Anterior cingulate cortex (tissue), 58 donors: ENCODE data around the gene CTSW.

Experiments
- DNase-seq, 58 donors: peaks; one replicate each; lab custom pipeline; 2025; lab: John Stamatoyannopoulos, UW

The CTSW gene

DNA sequence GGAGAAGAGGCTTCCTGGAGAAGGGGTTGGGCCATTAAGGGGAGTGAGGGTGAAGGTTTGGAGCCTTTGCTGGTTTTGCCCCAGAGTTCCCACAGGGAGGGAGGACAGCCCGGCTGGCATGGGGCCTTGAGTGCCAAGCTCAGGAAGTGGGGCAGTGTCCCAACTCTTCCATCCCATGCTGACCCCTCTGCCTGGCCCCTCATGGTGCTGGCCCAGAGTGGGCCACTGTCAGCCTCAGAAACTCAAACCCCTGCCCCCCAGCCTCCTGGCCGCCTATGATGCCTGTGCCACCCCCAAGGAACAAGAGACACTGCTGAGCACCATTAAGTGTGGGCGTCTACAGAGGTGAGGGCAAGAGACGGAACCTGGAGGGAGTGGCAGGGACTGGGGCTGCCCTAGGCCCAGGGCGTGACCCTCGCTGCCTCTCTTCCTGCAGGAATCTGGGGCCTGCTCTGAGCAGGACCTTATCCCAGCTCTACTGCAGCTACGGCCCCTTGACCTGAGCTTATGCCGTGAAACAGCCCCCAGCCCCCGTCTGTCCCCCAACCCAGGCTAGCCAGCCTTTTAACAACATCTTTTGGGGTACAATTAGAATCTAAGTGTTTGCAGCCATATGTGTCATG is 14.0 kb upstream of the CTSW start:
- no peak for DNase-seq

DNA sequence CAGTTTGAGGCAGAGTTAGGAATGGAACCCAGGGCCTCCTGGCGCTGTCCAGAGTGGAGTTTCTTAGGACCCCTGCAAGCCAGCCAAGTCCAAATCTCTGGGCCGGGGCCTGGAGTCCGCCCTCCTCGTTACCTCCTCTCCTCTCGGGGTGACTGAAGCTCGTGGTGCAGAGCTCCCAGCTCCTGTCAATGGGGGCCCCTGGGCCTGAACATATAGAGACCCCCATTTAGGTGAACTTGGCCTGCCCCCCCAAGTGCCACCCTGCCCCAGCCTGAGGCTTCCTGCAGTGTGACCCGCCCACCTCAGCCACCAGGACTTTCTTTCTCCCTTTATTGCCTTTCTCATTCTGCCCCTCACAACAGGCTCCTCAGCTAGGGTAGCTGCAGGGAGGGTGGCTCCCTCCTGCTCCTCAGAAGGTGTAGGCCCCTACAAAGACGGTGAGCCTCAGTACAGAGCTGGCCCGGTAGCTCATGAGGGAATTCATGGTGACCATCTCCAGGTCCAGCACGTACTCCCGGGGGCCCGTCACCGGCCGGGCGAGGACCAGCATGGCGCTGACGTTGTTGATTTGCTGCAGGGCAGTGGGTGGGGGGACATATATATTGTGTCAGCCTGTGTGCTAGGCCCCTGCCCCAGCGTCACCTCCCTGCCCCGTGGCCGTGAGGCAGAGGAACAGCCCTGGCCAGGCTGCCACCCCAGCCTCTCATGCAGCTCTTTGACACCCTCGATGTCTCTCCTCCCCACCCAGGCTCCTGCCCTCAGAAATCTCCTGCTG is 12.9 kb upstream of the CTSW start:
- DNase-seq = no peak

DNA sequence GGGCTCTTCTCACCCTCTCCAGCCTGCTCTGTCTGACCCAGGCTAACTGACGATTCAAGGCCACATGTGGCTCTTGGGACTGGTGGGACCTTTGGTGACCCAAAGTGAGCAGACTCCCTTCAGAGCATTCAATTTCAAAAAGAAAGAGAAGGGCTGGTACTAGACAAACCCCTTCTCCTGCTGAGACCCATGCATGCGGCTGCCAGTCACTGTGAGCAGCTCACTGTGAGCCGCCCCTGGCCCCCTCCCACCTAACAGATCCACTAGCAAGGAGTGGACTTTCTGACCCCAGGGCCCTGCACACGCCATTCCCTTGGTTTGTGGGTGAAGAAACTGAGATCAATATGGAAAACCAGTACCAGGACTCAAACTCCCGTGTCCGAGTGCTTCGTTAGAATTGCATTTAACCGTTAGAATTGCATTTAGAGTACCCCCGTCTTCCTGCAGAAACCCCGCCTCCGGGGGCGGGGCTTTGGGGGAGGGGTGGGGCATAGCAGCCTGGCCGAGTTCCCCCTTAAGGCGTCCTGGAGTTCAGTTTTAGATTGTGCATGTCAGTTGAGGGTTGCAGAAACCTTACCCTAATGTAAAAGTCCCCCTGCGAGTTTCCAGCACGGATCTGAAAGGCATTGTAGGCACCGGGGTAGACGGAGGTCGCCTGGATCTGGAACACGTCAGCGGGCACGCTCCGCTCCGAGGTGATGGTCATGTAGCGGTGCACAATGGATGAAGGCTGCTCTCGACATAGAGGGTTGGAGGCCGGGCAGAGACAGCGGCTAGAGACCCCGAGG is 12.2 kb upstream of the CTSW start:
- DNase-seq = no peak

DNA sequence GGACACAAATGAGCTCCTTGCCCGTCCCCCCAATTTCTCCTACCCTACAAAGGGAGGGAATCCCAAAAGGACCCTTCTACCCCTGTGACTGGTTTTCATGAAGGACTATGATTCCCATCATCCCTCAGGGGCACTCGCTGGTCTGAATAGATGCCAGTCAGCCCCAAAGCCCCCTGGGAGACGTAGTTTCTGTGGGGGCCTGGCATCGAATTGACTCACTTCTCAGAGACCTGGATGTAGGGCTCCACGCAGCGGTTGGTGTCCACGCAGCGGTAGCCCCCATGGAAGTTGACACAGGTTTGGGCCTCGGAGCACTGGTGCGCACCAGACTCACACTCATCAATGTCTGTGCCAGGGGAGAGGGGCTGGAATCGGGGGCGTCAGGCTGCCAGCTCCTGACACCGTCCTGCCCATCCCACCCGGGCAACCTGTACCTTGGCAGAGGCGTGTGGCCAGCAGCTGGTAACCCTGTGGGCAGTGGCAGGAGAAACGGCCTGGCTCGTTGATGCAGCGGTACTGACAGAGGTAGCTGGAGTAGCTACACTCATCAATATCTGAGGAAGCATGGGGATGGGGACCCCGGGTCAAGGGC is 11.5 kb upstream of the CTSW start:
- DNase-seq = peak in 22 of 58 donors; percentile 11 to 65 (median 32)

DNA sequence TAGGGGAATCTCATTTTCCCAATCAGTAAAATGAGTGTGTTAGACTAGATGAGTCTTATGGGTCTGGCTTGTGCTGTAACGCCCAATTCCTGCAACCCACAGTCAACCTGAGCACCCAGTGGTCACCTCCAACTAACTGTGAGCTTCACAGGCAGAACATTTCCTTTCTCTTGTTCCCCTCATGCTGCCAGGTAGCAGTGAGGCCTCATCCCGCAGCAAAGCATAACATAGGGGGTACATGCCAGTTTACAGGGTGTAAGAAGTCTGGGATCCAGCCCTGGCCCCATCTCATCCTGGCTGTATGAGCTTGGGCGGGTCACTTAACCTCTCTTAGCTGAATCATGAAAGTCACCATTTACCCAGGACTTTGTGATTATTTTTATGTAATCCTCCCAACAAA is 10.7 kb upstream of the CTSW start:
- DNase-seq = no peak

DNA sequence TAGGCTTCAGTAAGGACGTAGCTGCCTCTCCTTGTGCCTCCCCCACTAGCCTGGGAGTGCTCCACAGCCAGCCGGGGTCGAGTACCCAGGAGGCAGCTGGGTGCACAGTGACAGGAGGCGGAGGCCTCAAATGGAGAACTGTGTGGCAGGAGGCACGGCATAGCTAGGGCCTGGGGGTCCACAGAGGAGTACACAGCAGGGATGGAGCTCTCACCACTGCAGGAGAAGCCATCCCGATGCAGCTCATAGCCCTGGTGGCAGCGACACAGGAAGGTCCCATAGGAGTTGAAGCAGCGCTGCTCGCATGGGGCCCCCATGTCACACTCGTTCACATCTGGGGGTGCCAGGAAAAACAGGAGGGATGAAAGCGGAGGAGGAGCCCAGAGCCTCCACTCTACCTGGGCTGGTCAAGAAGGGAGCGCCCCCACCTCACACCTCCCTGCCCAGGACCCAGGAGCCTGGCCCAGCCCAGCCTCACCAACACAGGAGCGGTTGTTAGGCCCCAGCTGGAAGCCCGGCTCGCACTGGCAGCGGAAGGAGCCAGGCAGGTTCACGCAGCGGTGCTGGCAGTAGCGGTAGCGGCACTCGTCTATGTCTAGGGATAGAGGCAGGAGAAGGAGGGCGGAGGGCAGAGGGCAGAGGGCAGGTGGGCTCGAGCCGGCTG is 9.9 kb upstream of the CTSW start:
- DNase-seq = no peak

DNA sequence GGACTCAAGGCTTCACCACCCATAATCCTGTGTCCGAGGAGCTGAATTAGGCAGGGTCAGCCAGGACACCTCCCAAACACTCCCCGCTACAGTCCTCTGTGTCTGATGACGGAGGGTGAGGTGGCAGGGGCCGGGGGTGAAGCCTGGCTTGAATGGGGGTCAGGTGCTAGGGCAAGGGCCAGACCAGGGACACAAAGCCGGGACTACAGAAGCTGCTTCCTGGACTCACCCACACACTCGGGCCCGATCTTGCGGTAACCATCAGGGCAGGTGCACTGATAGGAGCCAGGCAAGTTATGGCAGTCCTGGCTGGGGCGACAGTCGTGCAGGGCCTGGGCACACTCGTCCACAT is 9.4 kb upstream of the CTSW start:
- no peak for DNase-seq

DNA sequence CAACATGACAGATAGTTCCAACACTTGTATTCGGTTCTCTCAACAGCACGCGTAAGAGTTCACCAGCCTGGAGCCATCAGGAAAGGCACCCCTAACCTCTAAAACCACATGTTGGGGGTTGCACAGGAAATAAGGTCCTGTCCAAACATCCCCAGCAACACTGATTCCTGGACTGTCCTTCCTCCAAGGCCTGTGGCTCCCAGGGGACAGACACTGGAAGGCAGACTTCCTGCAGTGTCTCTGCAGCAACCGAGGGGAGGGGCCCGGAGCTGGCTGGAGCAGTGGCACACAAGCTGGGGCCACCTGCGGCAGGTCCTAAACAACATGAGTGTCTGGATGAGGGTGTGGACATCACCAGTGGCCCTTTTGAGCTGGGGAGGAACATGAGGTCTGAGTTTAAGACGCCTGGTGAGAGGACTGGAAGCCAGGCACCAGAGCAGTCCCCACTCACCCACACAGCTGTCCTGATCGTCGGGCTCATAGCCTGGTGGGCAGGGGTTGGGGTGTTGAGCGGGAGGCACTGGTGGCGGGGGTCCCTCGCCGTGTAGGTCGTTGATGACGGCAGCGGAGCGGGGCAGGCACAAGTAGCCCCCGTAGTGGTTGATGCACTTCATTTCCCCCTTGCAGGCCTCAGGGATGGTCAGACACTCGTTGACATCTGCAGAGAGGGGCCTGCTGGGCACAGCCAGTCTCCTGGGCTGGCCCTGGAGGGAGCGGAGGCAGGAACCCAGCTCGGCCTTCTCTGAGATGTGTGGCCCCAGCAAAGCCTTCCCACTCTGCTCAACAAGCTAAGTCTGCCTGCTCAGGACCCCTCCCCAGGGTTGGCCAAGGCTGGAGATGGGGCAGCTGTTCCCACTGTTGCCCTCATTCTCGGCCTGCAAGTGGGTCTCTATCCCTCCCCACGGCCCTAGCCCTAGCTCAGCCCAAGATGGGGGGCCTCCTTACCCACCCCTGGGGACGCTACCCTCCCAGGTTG is 8.6 kb upstream of the CTSW start:
- no peak for DNase-seq

DNA sequence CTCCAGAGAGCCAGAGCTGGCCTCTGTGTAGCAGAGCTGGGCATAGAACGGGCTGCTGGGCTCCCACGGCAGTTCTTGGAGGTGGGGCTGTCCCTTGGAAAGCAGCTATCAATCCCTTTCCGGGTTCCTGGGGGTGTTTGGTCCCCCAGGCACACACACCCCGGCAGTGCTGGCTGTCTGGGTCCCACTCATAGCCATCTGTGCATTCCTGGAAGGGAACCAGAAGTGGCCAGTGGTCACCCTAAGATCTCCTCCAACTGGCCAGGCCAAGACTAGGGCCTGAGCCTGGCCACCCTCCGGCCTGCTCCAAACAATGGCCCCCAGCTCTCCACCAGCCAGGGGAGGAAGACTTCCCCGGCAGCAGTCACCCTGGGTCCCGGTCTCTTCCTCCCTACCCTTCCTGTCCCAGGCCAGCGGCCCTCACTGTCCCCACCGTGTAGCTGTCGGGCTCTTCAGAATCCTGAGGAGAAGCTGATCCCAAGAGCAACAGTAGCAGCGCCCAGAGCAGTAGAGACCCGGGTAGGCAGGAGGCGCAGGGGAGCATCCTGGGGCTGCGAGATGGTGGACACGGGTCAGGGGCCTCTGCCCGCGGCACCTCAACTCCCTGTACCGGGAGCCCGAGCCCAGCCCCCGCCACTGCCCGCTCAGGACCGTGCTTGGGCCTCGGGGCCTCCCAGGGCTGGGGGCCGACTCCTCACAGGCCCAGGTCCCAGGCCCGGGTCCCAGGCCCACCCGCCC is 7.7 kb upstream of the CTSW start:
- DNase-seq = peak in 2 of 58 donors; percentile 8 to 32

DNA sequence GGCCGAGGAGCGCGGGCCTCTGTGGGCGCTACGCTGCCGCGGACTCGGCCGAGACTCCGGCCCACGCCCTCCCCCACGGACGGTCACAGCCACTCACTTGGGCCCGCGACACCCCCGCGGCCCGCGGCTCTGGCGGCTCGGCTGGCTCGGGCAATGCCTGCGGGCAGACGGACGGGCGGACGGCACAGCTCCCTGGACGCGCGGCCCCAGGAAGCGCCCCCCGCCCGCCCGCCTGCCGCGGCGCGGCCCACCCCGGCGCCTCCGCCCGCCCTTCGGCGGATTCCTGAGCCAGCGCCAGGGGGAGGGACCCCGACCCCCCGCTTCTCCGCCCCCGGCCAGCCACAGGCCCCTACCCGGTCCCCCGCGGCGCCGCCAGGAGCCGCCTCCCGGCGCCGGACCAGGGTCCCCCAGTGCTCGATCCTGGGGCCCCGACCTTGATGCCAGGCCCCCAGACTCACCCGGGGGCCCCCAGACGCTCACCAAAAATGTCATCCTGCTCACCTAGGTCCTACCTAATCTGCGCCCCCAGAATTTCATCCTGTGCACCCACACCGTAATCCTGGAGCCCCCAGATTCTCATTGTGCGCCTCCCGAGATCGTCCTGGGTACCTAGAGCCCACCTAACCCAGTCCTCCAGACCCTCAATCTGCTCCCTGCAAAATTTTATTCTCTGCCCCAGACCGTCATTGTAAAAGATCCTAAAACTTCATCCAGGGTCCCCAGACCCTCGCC is 6.9 kb upstream of the CTSW start, which contains the start of gene EFEMP2:
TSS of gene EFEMP2 (minus strand) at position 215 of the 732 bp plus-strand sequence. CDS start 446 bp downstream, outside the sequence.
- peak in 2 of 58 donors; percentile 21 to 32 for DNase-seq

DNA sequence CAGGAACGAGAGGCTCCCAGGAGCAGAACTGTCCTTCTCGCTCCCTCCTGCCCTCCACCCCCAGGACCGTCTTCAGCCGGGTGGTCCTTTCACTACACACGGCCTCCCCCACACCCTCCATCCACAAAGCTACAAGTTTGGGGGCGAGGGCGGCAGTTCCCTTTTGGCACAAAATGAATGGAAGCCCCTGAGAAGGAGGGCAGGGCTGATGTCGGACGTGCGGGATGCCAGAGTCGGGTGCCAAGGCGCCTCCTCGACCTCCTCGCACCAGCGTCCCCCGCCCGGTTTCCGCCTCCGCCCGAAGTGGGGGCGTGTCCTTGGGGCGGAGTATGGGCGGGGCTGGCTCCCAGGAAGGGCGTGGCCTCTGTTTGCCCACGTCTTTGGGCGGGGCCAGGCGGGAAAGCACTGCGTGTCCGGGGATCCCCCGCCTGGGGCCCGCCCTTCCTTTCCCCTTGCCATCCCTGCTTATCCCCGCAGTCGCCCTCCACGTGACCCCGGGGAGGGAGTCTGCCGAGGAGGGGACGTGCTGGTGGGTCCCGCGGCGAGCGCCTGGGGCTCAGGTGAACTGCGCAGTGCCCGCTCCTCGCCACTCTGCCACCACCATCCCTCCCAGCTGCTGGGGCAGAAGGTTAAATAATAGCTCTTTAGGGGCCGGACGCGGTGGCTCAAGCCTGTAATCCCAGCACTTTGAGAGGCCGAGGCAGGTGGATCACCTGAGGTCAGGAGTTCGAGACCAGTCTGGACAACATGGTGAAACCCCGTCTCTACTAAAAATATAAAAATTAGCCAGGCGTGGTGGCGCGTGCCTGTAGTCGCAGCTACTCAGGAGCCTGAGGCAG is 6.1 kb upstream of the CTSW start:
- DNase-seq = peak in 57 of 58 donors; percentile 24 to 94 (median 86)

DNA sequence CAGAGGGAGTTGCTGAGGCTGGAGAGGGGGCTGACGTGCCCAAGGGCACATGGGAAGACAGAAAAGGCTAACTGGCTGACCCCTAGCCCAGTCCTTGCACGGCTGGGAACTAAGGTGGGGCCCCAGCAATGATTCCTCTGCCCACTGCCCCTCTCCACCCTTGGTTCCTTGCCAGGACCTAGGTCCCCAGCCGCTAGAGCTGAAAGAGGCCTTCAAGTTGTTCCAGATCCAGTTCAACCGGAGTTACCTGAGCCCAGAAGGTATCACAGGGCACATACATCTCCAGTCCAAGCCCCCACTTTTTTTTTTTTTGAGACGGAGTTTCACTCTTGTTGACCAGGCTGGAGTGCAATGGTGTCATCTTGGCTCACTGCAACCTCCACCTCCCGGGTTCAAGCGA is 390 bp downstream of the CTSW start:
- no peak for DNase-seq

DNA sequence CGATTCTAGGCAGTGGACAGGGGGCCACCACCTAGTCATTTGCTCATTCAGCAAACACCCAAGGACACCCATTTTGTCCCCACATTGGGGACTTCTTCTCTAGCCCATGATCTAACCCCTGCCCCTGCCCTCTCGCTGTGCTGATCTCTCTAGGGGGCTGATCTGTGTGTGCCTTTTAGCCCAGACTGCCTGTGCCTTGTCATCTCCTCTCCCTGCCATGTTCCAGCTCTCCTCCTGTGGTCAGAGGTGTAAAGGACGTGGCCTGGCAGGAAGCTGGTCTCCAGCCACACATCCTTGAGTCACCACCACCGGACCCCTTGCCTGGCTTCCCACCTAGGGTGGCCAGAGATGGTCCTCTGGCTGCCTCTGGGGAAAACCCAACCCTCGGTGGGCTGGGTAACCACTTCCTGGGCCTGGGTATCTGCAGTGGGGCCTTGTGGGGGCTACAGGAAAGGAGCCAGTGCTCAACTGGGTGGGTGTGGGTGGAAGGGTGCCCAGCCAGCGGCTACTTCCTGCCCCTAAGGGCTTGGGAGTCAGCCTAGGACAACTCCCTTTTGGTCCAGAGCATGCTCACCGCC is 1.3 kb downstream of the CTSW start:
- DNase-seq = no peak

DNA sequence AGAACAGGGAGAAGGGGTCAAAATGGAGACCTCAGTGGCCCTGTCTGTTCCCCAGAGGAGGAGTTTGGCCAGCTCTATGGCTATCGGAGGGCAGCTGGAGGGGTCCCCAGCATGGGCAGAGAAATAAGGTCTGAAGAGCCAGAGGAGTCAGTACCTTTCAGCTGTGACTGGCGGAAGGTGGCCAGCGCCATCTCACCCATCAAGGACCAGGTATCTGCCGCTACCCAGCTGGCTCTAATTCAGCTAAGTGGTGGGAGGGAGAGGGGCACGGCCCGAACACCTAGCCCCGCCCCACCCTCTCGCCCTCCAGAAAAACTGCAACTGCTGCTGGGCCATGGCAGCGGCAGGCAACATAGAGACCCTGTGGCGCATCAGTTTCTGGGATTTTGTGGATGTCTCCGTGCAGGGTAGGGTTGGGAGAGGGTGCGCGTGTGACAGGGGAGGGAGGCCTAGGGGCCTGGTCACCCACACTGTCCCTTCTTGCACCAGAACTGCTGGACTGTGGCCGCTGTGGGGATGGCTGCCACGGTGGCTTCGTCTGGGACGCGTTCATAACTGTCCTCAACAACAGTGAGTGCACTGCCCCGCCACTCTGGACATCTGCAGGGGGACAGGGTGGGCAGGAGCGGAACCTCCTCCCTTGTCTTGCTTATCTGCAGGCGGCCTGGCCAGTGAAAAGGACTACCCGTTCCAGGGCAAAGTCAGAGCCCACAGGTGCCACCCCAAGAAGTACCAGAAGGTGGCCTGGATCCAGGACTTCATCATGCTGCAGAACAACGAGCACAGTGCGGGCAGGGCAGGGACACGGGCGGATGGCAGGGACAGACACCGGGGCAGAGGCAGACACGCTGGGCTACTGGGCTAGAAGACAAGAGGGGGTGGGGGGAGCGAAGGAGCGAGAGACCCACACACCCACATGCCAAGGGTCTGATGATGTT is 2.8 kb downstream of the CTSW start:
- DNase-seq = no peak

DNA sequence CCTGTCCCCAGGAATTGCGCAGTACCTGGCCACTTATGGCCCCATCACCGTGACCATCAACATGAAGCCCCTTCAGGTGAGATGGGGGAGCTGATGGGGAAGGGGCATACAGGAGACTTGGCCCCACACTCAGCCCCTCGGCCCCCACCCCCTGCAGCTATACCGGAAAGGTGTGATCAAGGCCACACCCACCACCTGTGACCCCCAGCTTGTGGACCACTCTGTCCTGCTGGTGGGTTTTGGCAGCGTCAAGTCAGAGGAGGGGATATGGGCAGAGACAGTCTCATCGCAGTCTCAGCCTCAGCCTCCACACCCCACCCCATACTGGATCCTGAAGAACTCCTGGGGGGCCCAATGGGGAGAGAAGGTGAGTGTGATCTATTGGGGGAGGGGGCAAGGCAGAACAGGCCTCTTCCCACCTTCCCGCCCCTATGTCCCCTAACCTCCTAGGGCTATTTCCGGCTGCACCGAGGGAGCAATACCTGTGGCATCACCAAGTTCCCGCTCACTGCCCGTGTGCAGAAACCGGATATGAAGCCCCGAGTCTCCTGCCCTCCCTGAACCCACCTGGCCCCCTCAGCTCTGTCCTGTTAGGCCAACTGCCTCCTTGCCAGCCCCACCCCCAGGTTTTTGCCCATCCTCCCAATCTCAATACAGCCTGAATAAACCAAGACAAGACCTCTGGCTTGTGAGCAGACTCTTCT is 3.6 kb downstream of the CTSW start:
- DNase-seq = no peak
